ENCODE measurements around the gene KIF26B.

DNA sequence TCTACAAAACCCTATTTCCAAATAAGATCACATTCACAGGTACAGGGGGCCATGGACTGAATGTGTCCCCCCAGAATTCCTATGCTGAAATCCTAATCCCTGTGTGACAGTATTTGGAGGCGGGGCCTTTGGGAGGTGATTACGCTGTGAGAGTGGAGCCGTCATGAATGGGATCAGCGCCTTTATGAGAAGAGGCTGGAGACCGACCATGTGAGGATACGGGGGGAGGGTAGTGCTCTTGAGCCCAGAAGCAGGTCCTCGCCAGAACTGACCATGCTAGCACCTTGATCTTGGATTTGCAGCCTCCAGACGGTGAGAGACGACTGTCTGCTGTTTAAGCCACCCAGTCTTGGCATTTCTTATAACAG lies 23.8 kb upstream of the KIF26B start:
- TF ChIP-seq EZH2phosphoT487 (IDR thresholded peaks at IDR 0.05; ENCODE audit: insufficient read depth, low read depth) (no peak), EZH2 (IDR thresholded peaks at IDR 0.05; ENCODE audit: insufficient read depth, poor library complexity, severe bottlenecking) (no peak)

Data from GM23248 (cell line).